Left renal cortex interstitium (tissue), 4 donors: ENCODE measurements around the gene SLC39A6. TPM values are rescaled to one million over a fixed set of nuclear protein-coding genes. Genes with fewer than 3 reads are reported as not detected.
A peak's percentile ranks its signal among the peaks of the same experiment; 100 is the strongest.
"Not testable (repeated sequence)": the region's sequence is repeated elsewhere in the genome, so short reads cannot be mapped to it uniquely, and the experiment has no call there.

Experiments
- DNase-seq, 4 donors: peaks; one replicate each; pipeline ENCODE4 v3.0.0-alpha.2; 2013; ENCODE audit warnings: low read depth in 4 of 4, low spot score in 2 of 4, missing footprints in 1 of 4
- polyA plus RNA-seq, 4 donors: library from polyadenylated mRNA; unstranded; fragments of 120-200 nt; gene quantifications; one replicate each; pipeline ENCODE4 v1.2.1, GENCODE V29; 2013; ENCODE audit not compliant: insufficient read length in 4 of 4

SLC39A6 gene
- polyA plus RNA-seq, 4 donors = 74.0 to 84.5 (median 77.3) TPM

- DNase-seq = no peak
Measured at GRCh38 chr18:36141576-36141975, 12.4 kb upstream of the SLC39A6 start.

- no peak for DNase-seq
Measured at GRCh38 chr18:36139245-36139644, 10.1 kb upstream of the SLC39A6 start.

GRCh38 chr18:36135264-36135663, 6.1 kb upstream of the SLC39A6 start:
- DNase-seq = no peak

GRCh38 chr18:36132756-36133155, 3.6 kb upstream of the SLC39A6 start:
- no peak for DNase-seq

- DNase-seq = no peak
Measured at GRCh38 chr18:36131692-36132483, 2.7 kb upstream of the SLC39A6 start.

- no peak for DNase-seq
Measured at GRCh38 chr18:36130883-36131653, 1.9 kb upstream of the SLC39A6 start.

- no peak for DNase-seq
Measured at GRCh38 chr18:36130039-36130831, 1.1 kb upstream of the SLC39A6 start.

- DNase-seq = peak in 1 of 4 donors; percentile 29
Measured at GRCh38 chr18:36128907-36129299, 237 bp downstream of the SLC39A6 start.

GRCh38 chr18:36128530-36128870, 640 bp downstream of the SLC39A6 start:
- DNase-seq = peak in 1 of 4 donors; percentile 9

- peak in 2 of 4 donors; percentile 13 to 21 for DNase-seq
Measured at GRCh38 chr18:36127836-36128529, 1.2 kb downstream of the SLC39A6 start.

GRCh38 chr18:36126668-36127067, 2.5 kb downstream of the SLC39A6 start:
- DNase-seq = no peak

- no peak for DNase-seq
Measured at GRCh38 chr18:36124841-36125240, 4.3 kb downstream of the SLC39A6 start.

GRCh38 chr18:36120297-36120696, 8.8 kb downstream of the SLC39A6 start:
- DNase-seq = no peak

- not testable (repeated sequence) for DNase-seq
Measured at GRCh38 chr18:36116771-36117170, 12.4 kb downstream of the SLC39A6 start.

- DNase-seq = no peak
Measured at GRCh38 chr18:36114738-36115137, 14.4 kb downstream of the SLC39A6 start.

- DNase-seq = no peak
Measured at GRCh38 chr18:36114251-36114650, 14.9 kb downstream of the SLC39A6 start.

- DNase-seq = no peak
Measured at GRCh38 chr18:36112302-36112701, 16.8 kb downstream of the SLC39A6 start.

GRCh38 chr18:36109737-36110136, 19.4 kb downstream of the SLC39A6 start:
- DNase-seq = no peak

GRCh38 chr18:36108601-36109000, 20.5 kb downstream of the SLC39A6 start:
- no peak for DNase-seq

GRCh38 chr18:36108196-36108595, 20.9 kb downstream of the SLC39A6 start:
- DNase-seq = no peak

GRCh38 chr18:36107477-36107876, 21.7 kb downstream of the SLC39A6 start:
- no peak for DNase-seq
